Measurements from ENCODE around the gene WWC1.

Gene WWC1

GRCh38 chr5:168362097-168362885 is 70.8 kb downstream of the WWC1 start:
- H3K4me3 ChIP-seq (ENCODE audit: low read length): no peak overlapping the region
- DNase-seq (ENCODE audit: low read depth): no peak
- no peak for TF ChIP-seq CTCF (conservative IDR thresholded peaks at IDR 0.05; ENCODE audit: low read length)

DNA sequence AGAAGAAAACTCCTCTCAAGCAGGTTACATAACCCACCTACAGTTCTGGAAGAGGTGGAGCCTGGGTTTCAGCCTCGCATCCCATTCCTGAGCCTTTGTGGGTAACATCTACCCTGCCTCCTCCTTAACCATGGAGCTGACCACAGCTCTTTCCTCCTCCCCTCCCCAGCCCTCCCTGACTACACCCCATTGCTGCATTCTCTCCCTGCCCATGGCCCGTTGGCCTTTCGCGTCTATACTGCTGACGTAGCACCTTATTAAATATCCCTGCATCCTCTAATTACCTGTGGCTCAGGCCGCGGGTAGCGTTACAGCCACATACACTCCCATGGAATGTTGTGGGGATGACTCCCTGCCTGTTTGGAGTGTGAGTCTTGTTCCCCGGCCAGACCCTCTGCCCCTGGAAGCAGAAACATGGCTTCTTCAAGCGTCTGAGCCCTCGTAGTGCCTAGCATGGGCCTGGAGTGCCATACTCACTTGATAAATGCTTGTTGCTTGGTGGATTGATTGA is 72.8 kb downstream of the WWC1 start:
- H3K4me3 ChIP-seq (ENCODE audit: low read length): no peak overlapping the region
- no peak for TF ChIP-seq CTCF (conservative IDR thresholded peaks at IDR 0.05; ENCODE audit: low read length)
- DNase-seq (ENCODE audit: low read depth): peak; percentile 74

DNA sequence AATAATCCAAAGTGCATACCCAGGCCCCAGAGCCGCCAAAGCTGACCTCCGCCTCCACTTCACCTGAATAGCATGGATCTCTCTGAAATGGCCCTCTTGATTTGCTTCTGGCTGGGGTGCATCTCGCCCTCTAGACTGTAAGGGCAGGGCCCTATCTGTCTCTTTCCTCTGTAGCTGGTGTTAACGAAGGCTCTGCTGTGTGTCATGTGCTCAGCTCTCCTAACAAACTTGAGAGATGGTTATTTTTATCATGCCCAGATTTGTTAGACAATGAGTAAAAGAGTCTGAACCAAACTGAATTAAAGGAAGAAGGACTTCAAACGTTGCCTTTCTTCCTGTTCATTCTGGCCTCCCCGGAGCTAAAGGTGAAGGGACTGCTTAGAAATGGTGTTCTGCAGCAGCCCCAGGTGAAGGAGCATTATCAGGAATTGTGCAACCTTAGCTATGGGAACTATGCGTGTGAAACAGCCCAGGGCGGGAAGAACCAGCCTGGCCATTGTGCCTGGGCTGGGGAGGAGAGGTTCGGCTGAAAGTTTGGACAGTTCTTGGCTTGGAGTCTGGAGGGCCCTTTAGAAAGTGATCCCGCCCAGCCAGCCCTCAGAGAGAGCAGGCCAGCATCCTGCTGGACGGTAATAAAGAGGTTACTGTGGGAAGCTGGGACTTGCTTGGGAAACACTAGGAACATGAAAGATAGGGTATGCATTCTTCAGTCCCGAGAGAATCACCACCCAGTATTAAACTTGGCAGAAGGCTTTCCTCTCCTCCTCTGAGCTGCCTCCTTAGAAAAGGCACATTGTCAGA is 73.5 kb downstream of the WWC1 start:
- DNase-seq (ENCODE audit: low read depth): peak; percentile 65
- TF ChIP-seq CTCF (conservative IDR thresholded peaks at IDR 0.05; ENCODE audit: low read length): no peak
- no peak overlapping the region for H3K4me3 ChIP-seq (ENCODE audit: low read length)

DNA sequence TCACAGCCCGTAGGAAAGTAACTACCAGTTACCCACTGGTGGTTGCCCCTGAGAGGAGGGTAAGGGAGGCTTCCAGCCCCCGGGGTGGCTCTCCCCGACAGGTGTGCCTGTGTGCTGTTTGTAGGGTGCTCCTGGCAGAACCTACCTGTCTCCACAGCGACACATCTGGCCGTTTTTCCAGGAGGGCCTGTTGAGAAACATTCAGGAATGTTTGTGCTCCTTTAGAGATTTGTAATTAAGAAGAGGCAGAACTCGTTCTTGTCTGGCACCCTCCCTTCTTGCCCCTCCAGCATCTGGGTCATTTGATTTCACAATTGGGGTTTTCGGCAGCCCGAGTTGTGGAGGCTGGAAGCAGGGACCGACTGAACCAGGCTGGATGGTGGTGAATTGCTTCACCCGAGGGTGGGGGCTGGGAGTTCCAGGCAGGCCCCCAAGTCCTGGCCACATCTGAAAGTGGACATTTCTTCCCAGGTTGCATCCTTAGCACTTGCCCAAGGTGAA is 74.2 kb downstream of the WWC1 start:
- peak; percentile 38 for TF ChIP-seq CTCF (conservative IDR thresholded peaks at IDR 0.05; ENCODE audit: low read length)
- peak; percentile 92 for DNase-seq (ENCODE audit: low read depth)
- peak overlapping the region; percentile 26 for H3K4me3 ChIP-seq (ENCODE audit: low read length)

- peak overlapping the region; percentile 26 for H3K4me3 ChIP-seq (ENCODE audit: low read length)
- no peak for TF ChIP-seq CTCF (conservative IDR thresholded peaks at IDR 0.05; ENCODE audit: low read length)
- peak; percentile 90 for DNase-seq (ENCODE audit: low read depth)
Measured at GRCh38 chr5:168366116-168366515, 74.7 kb downstream of the WWC1 start.

DNA sequence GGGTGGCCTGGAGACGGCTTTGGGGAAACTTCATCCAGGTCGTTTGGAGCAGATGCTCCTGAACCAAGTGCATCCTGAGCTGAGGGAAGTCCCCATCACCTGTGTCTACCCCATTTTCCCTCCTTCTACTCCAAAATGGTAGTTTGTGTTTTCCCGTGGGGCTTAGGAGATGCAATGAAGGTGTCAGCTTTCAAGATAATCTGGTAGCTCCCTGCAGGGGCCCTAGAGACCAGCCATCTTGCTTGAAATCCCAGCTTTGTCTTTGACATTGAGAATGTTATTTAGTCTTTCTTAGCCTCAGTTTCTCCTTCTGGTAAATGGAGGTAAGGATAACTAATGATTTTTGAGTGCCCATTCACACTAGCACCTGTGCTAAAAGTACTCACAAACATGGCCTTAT is 77.4 kb downstream of the WWC1 start:
- no peak for DNase-seq (ENCODE audit: low read depth)
- TF ChIP-seq CTCF (conservative IDR thresholded peaks at IDR 0.05; ENCODE audit: low read length): no peak
- H3K4me3 ChIP-seq (ENCODE audit: low read length): no peak overlapping the region

Measured in AG10803 (cell line).